ENCODE measurements around the gene CPSF4. TPM values are rescaled to one million over a fixed set of nuclear protein-coding genes. Genes with fewer than 3 reads are reported as not detected.

Gene CPSF4
- total RNA-seq, 1 donor from 2014 or later = 37.9 TPM

DNA sequence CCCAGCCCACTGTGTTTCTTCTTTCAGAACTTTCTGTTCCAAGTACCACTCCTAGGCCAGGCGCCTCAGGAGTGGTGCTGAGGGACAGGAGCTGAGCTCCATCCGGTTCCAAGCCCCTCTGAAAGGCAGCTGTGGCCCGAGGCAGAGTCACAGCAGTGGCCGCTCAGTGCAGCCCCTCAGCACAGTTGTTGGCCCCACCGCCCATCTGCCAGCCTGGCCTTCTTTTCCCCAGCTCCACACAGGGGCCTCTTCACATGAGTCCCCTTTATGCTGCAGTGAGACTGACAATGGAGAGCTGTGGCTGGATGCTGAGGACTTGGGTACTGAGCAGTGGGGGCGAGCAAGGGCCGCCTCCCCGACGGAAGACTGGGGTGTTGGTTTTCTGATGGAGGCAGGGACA lies 20.5 kb upstream of the CPSF4 start:
- TF ChIP-seq, protein P1, sequence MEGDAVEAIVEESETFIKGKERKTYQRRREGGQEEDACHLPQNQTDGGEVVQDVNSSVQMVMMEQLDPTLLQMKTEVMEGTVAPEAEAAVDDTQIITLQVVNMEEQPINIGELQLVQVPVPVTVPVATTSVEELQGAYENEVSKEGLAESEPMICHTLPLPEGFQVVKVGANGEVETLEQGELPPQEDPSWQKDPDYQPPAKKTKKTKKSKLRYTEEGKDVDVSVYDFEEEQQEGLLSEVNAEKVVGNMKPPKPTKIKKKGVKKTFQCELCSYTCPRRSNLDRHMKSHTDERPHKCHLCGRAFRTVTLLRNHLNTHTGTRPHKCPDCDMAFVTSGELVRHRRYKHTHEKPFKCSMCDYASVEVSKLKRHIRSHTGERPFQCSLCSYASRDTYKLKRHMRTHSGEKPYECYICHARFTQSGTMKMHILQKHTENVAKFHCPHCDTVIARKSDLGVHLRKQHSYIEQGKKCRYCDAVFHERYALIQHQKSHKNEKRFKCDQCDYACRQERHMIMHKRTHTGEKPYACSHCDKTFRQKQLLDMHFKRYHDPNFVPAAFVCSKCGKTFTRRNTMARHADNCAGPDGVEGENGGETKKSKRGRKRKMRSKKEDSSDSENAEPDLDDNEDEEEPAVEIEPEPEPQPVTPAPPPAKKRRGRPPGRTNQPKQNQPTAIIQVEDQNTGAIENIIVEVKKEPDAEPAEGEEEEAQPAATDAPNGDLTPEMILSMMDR (IDR thresholded peaks at IDR 0.05) = no peak
- peaks cover 44% of the 10 kb centered on the region for H3K36me3 Mint-ChIP-seq (ENCODE audit: unreplicated experiment)
- no peaks in the 10 kb centered on the region for H3K4me1 Mint-ChIP-seq (ENCODE audit: unreplicated experiment)
- no peak for DNase-seq (ENCODE audit: extremely low spot score, unreplicated experiment)
- H3K27ac Mint-ChIP-seq (ENCODE audit: unreplicated experiment) = no peak overlapping the region
- H3K9me3 Mint-ChIP-seq (ENCODE audit: unreplicated experiment) = no peaks in the 10 kb centered on the region
- no peak overlapping the region for H3K4me3 Mint-ChIP-seq (ENCODE audit: unreplicated experiment)
- H3K27me3 Mint-ChIP-seq (ENCODE audit: unreplicated experiment) = no peaks in the 10 kb centered on the region

DNA sequence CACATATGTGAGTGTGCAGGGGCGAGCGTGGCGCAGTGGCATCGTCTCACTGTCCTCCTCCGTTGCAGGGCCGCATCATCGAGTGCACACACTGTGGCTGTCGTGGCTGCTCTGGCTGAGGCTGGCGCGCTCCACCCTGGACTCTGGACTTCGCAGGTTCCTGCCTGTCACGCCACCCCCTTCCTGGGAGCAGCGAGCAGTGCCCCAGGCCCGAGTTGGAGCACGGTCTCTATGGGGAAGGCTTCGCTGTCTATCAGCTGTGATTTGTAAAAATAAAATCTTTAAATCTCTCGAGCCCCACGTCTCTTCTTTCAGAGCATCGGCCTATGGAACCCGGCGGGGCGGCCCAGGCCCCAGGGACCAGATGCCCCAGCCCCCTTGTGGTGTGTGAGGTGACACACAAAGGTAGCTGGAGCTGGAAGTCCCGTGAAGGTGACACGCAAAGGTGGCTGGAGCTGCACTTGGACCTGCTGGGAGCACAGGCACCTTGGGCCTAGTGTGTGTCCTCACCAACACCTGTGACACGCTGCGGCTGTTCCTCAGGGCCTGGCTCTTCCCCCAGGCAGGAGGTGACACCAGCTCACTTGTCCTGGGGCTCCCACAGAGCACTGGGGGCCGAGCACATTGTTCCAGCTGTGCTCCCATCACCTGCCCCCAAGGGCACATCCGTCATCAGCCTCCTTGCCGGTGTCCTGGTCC lies 19.3 kb upstream of the CPSF4 start:
- Mint-ChIP-seq H3K27me3 (ENCODE audit: unreplicated experiment) (no peaks in the 10 kb centered on the region), H3K4me1 (ENCODE audit: unreplicated experiment) (no peaks in the 10 kb centered on the region), H3K9me3 (ENCODE audit: unreplicated experiment) (no peaks in the 10 kb centered on the region), H3K27ac (ENCODE audit: unreplicated experiment) (no peak overlapping the region), H3K36me3 (ENCODE audit: unreplicated experiment) (peaks cover 43% of the 10 kb centered on the region), H3K4me3 (ENCODE audit: unreplicated experiment) (no peak overlapping the region)
- DNase-seq (ENCODE audit: extremely low spot score, unreplicated experiment) = no peak
- TF ChIP-seq, protein P1 (IDR thresholded peaks at IDR 0.05) = no peak

DNA sequence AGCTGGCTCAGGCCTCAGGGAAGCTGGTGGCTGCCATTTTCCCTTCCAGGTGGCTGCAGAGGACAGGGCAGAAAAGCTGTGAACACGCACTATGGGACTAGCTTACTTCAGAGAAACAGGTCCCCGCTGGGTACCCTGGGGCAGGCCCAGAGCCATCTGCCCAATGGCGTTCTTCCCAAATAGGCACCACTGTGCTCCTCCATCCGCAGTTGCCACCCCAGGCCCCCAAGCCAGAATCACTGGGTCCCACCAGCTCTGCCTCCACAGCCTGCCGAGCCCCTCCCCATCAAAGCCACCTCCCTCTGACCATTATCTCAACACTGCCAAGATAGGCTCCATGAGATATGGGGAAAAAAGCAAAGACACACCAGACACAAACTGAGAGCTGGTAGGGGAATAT lies 18.5 kb upstream of the CPSF4 start:
- Mint-ChIP-seq H3K36me3 (ENCODE audit: unreplicated experiment) (peaks cover 39% of the 10 kb centered on the region), H3K4me1 (ENCODE audit: unreplicated experiment) (no peaks in the 10 kb centered on the region), H3K27ac (ENCODE audit: unreplicated experiment) (no peak overlapping the region), H3K9me3 (ENCODE audit: unreplicated experiment) (no peaks in the 10 kb centered on the region), H3K4me3 (ENCODE audit: unreplicated experiment) (no peak overlapping the region), H3K27me3 (ENCODE audit: unreplicated experiment) (no peaks in the 10 kb centered on the region)
- no peak for DNase-seq (ENCODE audit: extremely low spot score, unreplicated experiment)
- TF ChIP-seq, protein P1 (IDR thresholded peaks at IDR 0.05) = no peak

DNA sequence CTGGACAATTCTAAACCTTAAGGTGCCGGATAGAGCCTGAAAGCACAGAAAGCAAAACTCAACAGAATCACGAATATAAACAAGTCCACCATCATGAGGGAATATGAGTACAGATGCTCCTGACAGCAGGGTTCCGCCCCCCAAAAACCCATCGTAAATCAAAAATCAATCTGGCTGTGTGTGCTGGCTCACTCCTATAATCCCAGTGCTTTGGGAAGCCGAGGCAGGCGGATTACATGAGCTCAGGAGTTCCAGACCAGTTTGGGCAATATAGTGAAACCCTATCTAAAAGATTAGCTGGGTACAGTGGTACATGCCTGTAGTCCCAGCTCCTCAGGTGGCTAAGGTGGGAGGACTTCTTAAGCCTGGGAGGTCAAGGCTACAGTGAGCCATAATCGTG lies 17.8 kb upstream of the CPSF4 start:
- Mint-ChIP-seq H3K27me3 (ENCODE audit: unreplicated experiment) (no peaks in the 10 kb centered on the region), H3K4me3 (ENCODE audit: unreplicated experiment) (no peak overlapping the region), H3K27ac (ENCODE audit: unreplicated experiment) (no peak overlapping the region), H3K4me1 (ENCODE audit: unreplicated experiment) (no peaks in the 10 kb centered on the region), H3K36me3 (ENCODE audit: unreplicated experiment) (peaks cover 38% of the 10 kb centered on the region), H3K9me3 (ENCODE audit: unreplicated experiment) (no peaks in the 10 kb centered on the region)
- TF ChIP-seq, protein P1 (IDR thresholded peaks at IDR 0.05) = no peak
- no peak for DNase-seq (ENCODE audit: extremely low spot score, unreplicated experiment)

DNA sequence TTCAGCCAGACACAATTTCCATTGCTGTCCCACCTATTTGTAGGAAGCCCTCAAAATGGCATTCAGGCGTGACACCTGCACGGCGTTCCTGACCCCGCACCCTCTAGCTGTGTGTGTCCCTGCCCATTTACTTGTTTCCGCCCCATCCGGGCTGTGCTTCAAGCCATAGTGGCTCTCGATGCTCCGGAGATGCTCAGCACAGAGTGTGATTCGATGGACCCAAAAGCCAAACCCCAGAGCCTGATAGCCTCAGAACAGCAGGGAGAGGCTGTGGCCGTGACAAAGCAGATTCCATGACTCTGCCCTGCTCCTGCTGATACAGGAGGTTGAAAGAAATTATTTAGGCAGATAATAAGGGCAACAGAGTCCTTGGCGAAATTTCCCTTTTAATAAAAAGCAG lies 16.6 kb upstream of the CPSF4 start:
- Mint-ChIP-seq H3K9me3 (ENCODE audit: unreplicated experiment) (no peaks in the 10 kb centered on the region), H3K36me3 (ENCODE audit: unreplicated experiment) (peaks cover 29% of the 10 kb centered on the region), H3K4me1 (ENCODE audit: unreplicated experiment) (no peaks in the 10 kb centered on the region), H3K27ac (ENCODE audit: unreplicated experiment) (no peak overlapping the region), H3K27me3 (ENCODE audit: unreplicated experiment) (no peaks in the 10 kb centered on the region), H3K4me3 (ENCODE audit: unreplicated experiment) (no peak overlapping the region)
- no peak for DNase-seq (ENCODE audit: extremely low spot score, unreplicated experiment)
- TF ChIP-seq, protein P1 (IDR thresholded peaks at IDR 0.05) = no peak
